SK-N-MC (cell line): Measurements from ENCODE around the gene DSCAM.

Experiments
- DNase-seq: peaks from one replicate; pipeline ENCODE4 v3.0.0-alpha.2; 2011; ENCODE audit warnings: low read depth, low spot score
- H3K27ac ChIP-seq: fragments of 200-600 bp; sonication (generic); 2 replicates; pipeline ENCODE4 v1.5.1; 2016; ENCODE audit warnings: mixed run types
- H3K36me3 ChIP-seq: fragments of 200-600 bp; sonication (generic); 2 replicates; pipeline ENCODE4 v1.6.1; 2017; ENCODE audit warnings: antibody characterized with exemption, low read length, mixed read lengths; ENCODE audit not compliant: insufficient read depth
- H3K4me3 ChIP-seq: fragments of 200-600 bp; sonication (generic); 2 replicates; pipeline ENCODE4 v1.5.1; 2016
- H3K9ac ChIP-seq: fragments of 200-600 bp; sonication (generic); 2 replicates; pipeline ENCODE4 v1.8.0; 2017; ENCODE audit warnings: mixed run types, mixed read lengths; ENCODE audit not compliant: insufficient read length
- H3K9me3 ChIP-seq: fragments of 200-600 bp; sonication (generic); 2 replicates; pipeline ENCODE4 v1.6.1; 2017; ENCODE audit warnings: low read depth, mild to moderate bottlenecking, antibody characterized with exemption, low read length, moderate library complexity, mixed read lengths
- EZH2 ChIP-seq: fragments of 200-600 bp; sonication (generic); IDR thresholded peaks from one replicate; pipeline ENCODE4 v1.6.1; 2017; ENCODE audit warnings: antibody characterized with exemption
- FOXP2 ChIP-seq: optimal IDR thresholded peaks from 2 replicates; pipeline ENCODE3; 2011; ENCODE audit warnings: mild to moderate bottlenecking, moderate library complexity; ENCODE audit not compliant: insufficient read depth; ENCODE audit errors: extremely low read length, control extremely low read depth
- POLR2AphosphoS5 ChIP-seq: IDR thresholded peaks from 2 replicates; pipeline ENCODE4 v1.6.1; 2012; ENCODE audit warnings: mild to moderate bottlenecking, low read depth, low read length, borderline replicate concordance

Gene DSCAM

GRCh38 chr21:40832316-40832715 lies 14.6 kb downstream of the DSCAM start:
- DNase-seq: no peak
- Histone ChIP-seq H3K4me3 (peak overlapping the region; percentile 58; the same call in 1 of the 2 replicates), H3K27ac (0 out of 2 replicates have a peak overlapping the region, but pooled peaks have one; percentile 79), H3K36me3 (no peaks in the 10 kb centered on the region), H3K9ac (no peak overlapping the region), H3K9me3 (no peaks in the 10 kb centered on the region)
- TF ChIP-seq POLR2AphosphoS5: no peak
- no peak for TF ChIP-seq FOXP2
- no peak for TF ChIP-seq EZH2

GRCh38 chr21:40830836-40831235 lies 16.1 kb downstream of the DSCAM start:
- Histone ChIP-seq H3K9ac (no peak overlapping the region), H3K9me3 (no peaks in the 10 kb centered on the region), H3K4me3 (no peak overlapping the region), H3K36me3 (no peaks in the 10 kb centered on the region), H3K27ac (no peak overlapping the region)
- no peak for DNase-seq
- TF ChIP-seq POLR2AphosphoS5 (no peak), FOXP2 (no peak), EZH2 (no peak)

GRCh38 chr21:40829791-40830190 lies 17.2 kb downstream of the DSCAM start:
- Histone ChIP-seq H3K4me3 (no peak overlapping the region), H3K9ac (no peak overlapping the region), H3K36me3 (no peaks in the 10 kb centered on the region), H3K27ac (no peak overlapping the region), H3K9me3 (no peaks in the 10 kb centered on the region)
- no peak for DNase-seq
- TF ChIP-seq EZH2 (no peak), FOXP2 (no peak), POLR2AphosphoS5 (no peak)

- Histone ChIP-seq H3K27ac (no peak overlapping the region), H3K4me3 (no peak overlapping the region), H3K9ac (no peak overlapping the region), H3K36me3 (no peaks in the 10 kb centered on the region), H3K9me3 (no peaks in the 10 kb centered on the region)
- TF ChIP-seq FOXP2 (no peak), POLR2AphosphoS5 (no peak), EZH2 (no peak)
- no peak for DNase-seq
These were observed 17.6 kb downstream of the DSCAM start for GRCh38 chr21:40829308-40829707.

GRCh38 chr21:40827509-40827908 lies 19.4 kb downstream of the DSCAM start:
- Histone ChIP-seq H3K36me3 (no peaks in the 10 kb centered on the region), H3K4me3 (no peak overlapping the region), H3K9ac (no peak overlapping the region), H3K27ac (no peak overlapping the region), H3K9me3 (no peaks in the 10 kb centered on the region)
- no peak for DNase-seq
- TF ChIP-seq EZH2 (no peak), POLR2AphosphoS5 (no peak), FOXP2 (no peak)

- H3K9me3 ChIP-seq: no peaks in the 10 kb centered on the region
- H3K36me3 ChIP-seq: no peaks in the 10 kb centered on the region
- H3K27ac ChIP-seq: peak overlapping the region; percentile 98
- H3K9ac ChIP-seq: no peak overlapping the region
- DNase-seq: peak; percentile 89
- peak overlapping the region; percentile 26 for H3K4me3 ChIP-seq
- no peak for TF ChIP-seq EZH2
- TF ChIP-seq FOXP2: peak; percentile 97
- TF ChIP-seq POLR2AphosphoS5: peak; percentile 48; the same call in 1 of the 2 replicates
These were observed 27.7 kb downstream of the DSCAM start for GRCh38 chr21:40819071-40819900.

GRCh38 chr21:40813918-40814317 lies 33.0 kb downstream of the DSCAM start:
- no peak for TF ChIP-seq FOXP2
- no peak overlapping the region for H3K4me3 ChIP-seq
- H3K9ac ChIP-seq: no peak overlapping the region
- H3K9me3 ChIP-seq: no peaks in the 10 kb centered on the region
- no peak overlapping the region for H3K27ac ChIP-seq
- H3K36me3 ChIP-seq: no peaks in the 10 kb centered on the region
- DNase-seq: no peak

- TF ChIP-seq POLR2AphosphoS5 (no peak), FOXP2 (no peak), EZH2 (no peak)
- H3K9me3 ChIP-seq: no peaks in the 10 kb centered on the region
- no peaks in the 10 kb centered on the region for H3K36me3 ChIP-seq
- H3K9ac ChIP-seq: no peak overlapping the region
- H3K4me3 ChIP-seq: no peak overlapping the region
- no peak for DNase-seq
- H3K27ac ChIP-seq: no peak overlapping the region
These were observed 37.2 kb downstream of the DSCAM start for GRCh38 chr21:40809673-40810197.
